Endodermal cell (in vitro differentiated cells): ENCODE results near the gene CSRNP2. TPM values are rescaled to one million over a fixed set of nuclear protein-coding genes. Genes with fewer than 3 reads are reported as not detected.

Experiments
- DNase-seq: peaks from one replicate; pipeline ENCODE4 v3.0.0-alpha.2; 2017
- H3K27ac ChIP-seq: 2 replicates; pipeline ENCODE4 v1.5.1; 2013; ENCODE audit warnings: mild to moderate bottlenecking, low read depth, low read length, moderate library complexity
- H3K27me3 ChIP-seq: 2 replicates; pipeline ENCODE4 v1.6.1; 2013; ENCODE audit warnings: mild to moderate bottlenecking, low read length, moderate library complexity; ENCODE audit not compliant: insufficient read depth, control insufficient read depth, poor library complexity, severe bottlenecking
- H3K36me3 ChIP-seq: 2 replicates; pipeline ENCODE4 v1.7.0; 2013; ENCODE audit warnings: mild to moderate bottlenecking, low read length, moderate library complexity; ENCODE audit not compliant: control insufficient read depth, insufficient read depth
- H3K4me1 ChIP-seq: one replicate; pipeline ENCODE4 v1.7.0; 2013; ENCODE audit warnings: low read length; ENCODE audit not compliant: control insufficient read depth, insufficient read depth
- H3K4me3 ChIP-seq: 2 replicates; pipeline ENCODE4 v1.5.1; 2013; ENCODE audit warnings: mild to moderate bottlenecking, low read length, moderate library complexity
- H3K9ac ChIP-seq: 2 replicates; pipeline ENCODE4 v1.6.1; 2013; ENCODE audit warnings: mild to moderate bottlenecking, low read length, moderate library complexity; ENCODE audit not compliant: poor library complexity, severe bottlenecking; ENCODE audit errors: extremely low read depth
- H3K9me3 ChIP-seq: 2 replicates; pipeline ENCODE4 v1.6.1; 2013; ENCODE audit warnings: mild to moderate bottlenecking, low read length, moderate library complexity; ENCODE audit not compliant: control insufficient read depth
- H3K27ac Mint-ChIP-seq: 2 replicates; pipeline ENCODE4 v1.8.0; 2020; ENCODE audit warnings: mixed read lengths
- H3K27me3 Mint-ChIP-seq: 2 replicates; pipeline ENCODE4 v1.8.0; 2021; ENCODE audit warnings: mild to moderate bottlenecking, mixed read lengths; ENCODE audit not compliant: insufficient read depth
- H3K36me3 Mint-ChIP-seq: 2 replicates; pipeline ENCODE4 v1.8.0; 2020; ENCODE audit warnings: low read depth, mixed read lengths
- H3K4me1 Mint-ChIP-seq: 2 replicates; pipeline ENCODE4 v1.8.0; 2020; ENCODE audit warnings: mixed read lengths
- H3K4me3 Mint-ChIP-seq: 2 replicates; pipeline ENCODE4 v1.8.0; 2020; ENCODE audit warnings: mild to moderate bottlenecking, moderate library complexity, mixed read lengths
- H3K9me3 Mint-ChIP-seq: 2 replicates; pipeline ENCODE4 v1.8.0; 2020; ENCODE audit warnings: mild to moderate bottlenecking, mixed read lengths
- CTCF ChIP-seq: fragments of 200-600 bp; sonication (generic); conservative IDR thresholded peaks from 2 replicates; pipeline ENCODE4 v1.5.0; 2021; ENCODE audit warnings: antibody characterized with exemption, mild to moderate bottlenecking
- WGBS, 2 experiments: methylation state at CpG; one replicate each; pipeline versions ENCODE4 v1.1.5 to v1.1.7; 2013; ENCODE audit warnings: missing lambda C conversion rate in 2 of 2, mixed read lengths in 1 of 2; ENCODE audit not compliant: insufficient coverage in 1 of 2, insufficient read length in 1 of 2; 5-methylcytosine and 5-hydroxymethylcytosine counted together
- total RNA-seq, 2 donors: library from RNA; stranded (reverse); fragmentation: NEBNext Ultra II Directional in 1 of 2; extraction: Animal tissue kit (Norgen Biotek cat#: 25700) in 1 of 2; gene quantifications; 2 replicates in 1 of 2; 3 replicates in 1 of 2; pipeline ENCODE4 v1.2.1, GENCODE V29; 2021

Gene CSRNP2
- total RNA-seq, 2 donors from 2014 or later = 45.7 to 52.1 TPM

GRCh38 chr12:51115533-51115932, 32.1 kb upstream of the CSRNP2 start:
- Mint-ChIP-seq H3K36me3 (peaks cover 63% of the 10 kb centered on the region), H3K4me3 (no peak overlapping the region), H3K4me1 (no peaks in the 10 kb centered on the region), H3K9me3 (no peaks in the 10 kb centered on the region), H3K27ac (no peak overlapping the region), H3K27me3 (no peaks in the 10 kb centered on the region)
- Histone ChIP-seq H3K9me3 (no peaks in the 10 kb centered on the region), H3K4me3 (no peak overlapping the region), H3K9ac (no peak overlapping the region), H3K27ac (no peak overlapping the region), H3K27me3 (no peaks in the 10 kb centered on the region), H3K4me1 (no peaks in the 10 kb centered on the region), H3K36me3 (peaks cover 26% of the 10 kb centered on the region)
- DNase-seq = no peak
- no peak for TF ChIP-seq CTCF

GRCh38 chr12:51108136-51108535, 24.7 kb upstream of the CSRNP2 start:
- WGBS, 2 experiments = 95 to 100% methylated on average over 4 of the region's 4 CpGs
- peaks cover 72% of the 10 kb centered on the region for H3K36me3 Mint-ChIP-seq
- H3K4me3 ChIP-seq = no peak overlapping the region
- H3K36me3 ChIP-seq = peaks cover 47% of the 10 kb centered on the region
- H3K4me1 ChIP-seq = no peaks in the 10 kb centered on the region
- no peak overlapping the region for H3K27ac ChIP-seq
- no peaks in the 10 kb centered on the region for H3K4me1 Mint-ChIP-seq
- H3K4me3 Mint-ChIP-seq = no peak overlapping the region
- no peaks in the 10 kb centered on the region for H3K27me3 ChIP-seq
- no peaks in the 10 kb centered on the region for H3K9me3 Mint-ChIP-seq
- no peak overlapping the region for H3K27ac Mint-ChIP-seq
- no peaks in the 10 kb centered on the region for H3K9me3 ChIP-seq
- no peaks in the 10 kb centered on the region for H3K27me3 Mint-ChIP-seq
- DNase-seq = no peak
- TF ChIP-seq CTCF = no peak
- H3K9ac ChIP-seq = no peak overlapping the region

GRCh38 chr12:51103977-51104376, 20.6 kb upstream of the CSRNP2 start:
- no peak for DNase-seq
- Histone ChIP-seq H3K36me3 (peaks cover 47% of the 10 kb centered on the region), H3K9me3 (no peaks in the 10 kb centered on the region), H3K4me3 (no peak overlapping the region), H3K4me1 (no peaks in the 10 kb centered on the region), H3K27ac (no peak overlapping the region), H3K9ac (no peak overlapping the region), H3K27me3 (no peaks in the 10 kb centered on the region)
- no peak overlapping the region for H3K27ac Mint-ChIP-seq
- H3K4me3 Mint-ChIP-seq = no peak overlapping the region
- no peak for TF ChIP-seq CTCF
- peaks cover 80% of the 10 kb centered on the region for H3K36me3 Mint-ChIP-seq
- H3K27me3 Mint-ChIP-seq = no peaks in the 10 kb centered on the region
- H3K9me3 Mint-ChIP-seq = no peaks in the 10 kb centered on the region
- H3K4me1 Mint-ChIP-seq = no peaks in the 10 kb centered on the region
